GM19035 (cell line): ENCODE results near the gene FKTN.

Experiments
- ATAC-seq: cut with Tn5 transposase; IDR thresholded peaks from one replicate; pipeline ENCODE4 v1.9.1; 2021; ENCODE audit not compliant: unreplicated experiment

The FKTN gene

DNA sequence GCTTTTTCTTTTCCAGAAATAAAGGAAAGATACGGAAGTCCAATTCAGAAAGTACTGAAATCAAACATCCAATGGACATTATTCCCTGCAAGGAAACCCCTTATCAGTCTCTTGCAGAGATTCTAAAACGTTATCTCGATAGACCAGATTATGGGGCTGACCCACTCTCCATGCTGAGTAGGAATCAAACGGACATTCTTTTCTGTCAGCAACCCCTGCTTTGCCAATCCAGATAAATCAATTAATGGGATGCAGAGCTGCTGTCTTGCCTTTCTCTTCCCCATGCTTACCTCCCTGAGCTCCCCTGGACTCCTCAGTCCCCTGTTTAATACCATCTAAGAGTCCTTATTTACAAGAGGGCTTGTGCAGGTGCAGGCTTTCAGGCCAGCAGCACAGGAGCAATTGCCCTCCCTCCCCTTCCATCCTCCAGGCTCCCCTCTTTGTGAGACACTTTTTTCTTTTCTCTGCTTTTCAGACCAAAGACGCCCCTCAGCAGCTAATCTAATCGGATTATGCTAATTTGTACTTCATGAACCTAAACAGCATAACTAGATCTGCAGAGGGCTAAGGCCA, 118.5 kb downstream of the FKTN start:
- no peak for ATAC-seq

DNA sequence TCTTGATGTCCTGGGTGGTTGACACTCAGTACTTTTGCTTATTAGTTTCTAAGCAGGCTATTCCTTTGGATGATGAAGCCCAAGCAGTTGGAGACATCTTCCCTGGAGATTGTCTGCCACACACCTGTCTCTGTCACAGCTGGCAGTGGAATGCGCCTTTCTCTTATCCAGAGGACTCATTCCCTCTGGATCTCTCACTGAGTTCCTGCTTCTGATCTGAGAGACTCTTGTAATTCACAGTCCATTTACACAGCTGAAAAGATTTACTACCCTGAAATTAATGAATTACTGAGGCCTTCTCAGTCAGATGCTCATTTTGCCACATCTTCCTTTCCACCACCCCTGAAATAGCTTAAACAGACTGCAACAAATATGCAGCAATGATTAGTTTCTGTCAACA, 120.2 kb downstream of the FKTN start:
- ATAC-seq = no peak

DNA sequence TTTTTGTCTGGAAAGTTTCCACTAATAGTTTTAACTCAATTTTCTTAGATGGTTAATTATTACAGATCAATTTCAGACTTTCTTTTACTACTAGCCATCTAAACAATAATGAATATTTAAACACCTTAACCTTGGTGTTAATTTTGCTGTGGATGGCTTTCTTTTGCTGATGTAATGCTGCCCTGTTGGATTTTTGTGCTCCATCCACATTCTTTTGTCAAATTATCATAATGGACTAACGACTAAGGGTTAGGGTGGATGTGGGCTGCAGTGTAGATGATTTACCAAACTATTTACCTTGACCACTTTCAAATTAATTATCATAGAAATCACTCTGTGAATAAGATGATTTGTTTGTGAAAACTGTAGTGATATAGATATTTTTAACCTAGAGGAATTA, 120.8 kb downstream of the FKTN start:
- ATAC-seq = no peak

DNA sequence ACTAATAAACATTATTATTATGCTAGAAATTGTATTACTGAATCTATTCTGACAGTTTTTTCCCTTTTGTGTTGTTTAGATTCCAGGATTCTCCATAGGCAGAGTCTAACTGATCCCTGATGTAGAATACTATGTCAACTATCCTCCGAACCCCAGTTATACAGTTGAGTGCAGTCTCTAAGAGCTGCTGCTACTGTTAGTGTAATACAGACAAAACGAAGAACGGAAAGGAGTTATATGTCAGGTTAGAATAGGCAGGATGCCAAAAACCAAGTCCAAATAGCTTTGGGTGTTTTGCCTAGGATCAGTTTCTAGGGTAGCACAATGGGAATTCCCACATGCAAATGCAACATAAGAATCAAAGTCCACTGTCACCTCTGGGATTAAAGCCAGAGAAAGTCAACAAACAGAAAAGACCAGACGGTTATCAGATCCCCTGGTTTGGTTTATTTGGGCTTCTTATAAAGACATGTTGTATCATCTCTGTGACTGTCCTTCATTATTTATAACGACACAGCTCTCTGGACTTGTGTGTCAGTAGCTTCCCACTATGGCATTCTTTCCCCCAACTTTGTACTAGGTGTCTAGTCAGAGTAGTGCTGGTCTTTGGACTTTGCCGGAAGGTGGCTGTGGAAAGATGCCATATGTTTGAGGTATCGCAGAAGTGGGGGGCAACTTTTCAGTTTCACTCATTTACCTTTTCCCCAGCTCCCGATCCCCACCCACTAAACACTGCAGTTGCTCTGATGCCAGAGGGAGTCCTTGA, 121.5 kb downstream of the FKTN start:
- ATAC-seq = no peak

DNA sequence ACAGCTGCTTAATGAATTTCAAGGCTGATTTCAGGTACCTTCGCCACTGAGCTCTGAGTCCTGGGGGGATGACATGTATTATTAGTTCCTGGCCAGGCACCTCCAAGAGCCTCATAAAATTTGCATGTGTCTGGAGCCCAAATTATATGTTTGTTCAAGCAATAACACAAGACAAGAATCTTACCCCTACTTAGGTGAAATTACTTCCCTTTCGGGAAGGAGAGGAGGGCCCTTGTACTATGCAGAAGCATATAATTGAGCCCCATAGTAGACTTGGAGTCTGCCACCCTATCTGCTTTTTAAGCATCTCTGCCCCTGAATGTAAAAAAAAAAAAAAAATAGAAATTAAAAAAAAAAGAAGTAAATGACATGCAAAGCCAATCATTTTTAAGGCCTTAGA, 123.4 kb downstream of the FKTN start:
- ATAC-seq = no peak

DNA sequence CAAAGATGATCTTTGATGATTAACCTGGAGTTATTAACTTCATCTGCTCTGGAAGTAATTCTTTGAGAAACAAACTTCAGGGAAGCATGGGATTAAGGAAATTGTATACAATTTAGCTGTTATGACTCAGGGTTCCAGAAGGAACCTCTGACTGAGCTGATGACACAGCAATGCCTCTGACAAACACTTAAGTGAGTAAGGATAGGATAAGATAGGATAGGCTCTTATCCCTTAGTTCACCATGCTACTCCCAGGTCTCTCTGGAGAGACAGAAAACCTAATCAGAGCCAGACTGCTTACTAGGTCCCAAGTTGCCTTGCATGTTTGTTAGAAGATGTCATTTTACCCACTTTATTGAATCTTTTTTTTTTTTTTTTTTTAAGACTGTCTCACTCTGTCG, 123.8 kb downstream of the FKTN start:
- no peak for ATAC-seq

DNA sequence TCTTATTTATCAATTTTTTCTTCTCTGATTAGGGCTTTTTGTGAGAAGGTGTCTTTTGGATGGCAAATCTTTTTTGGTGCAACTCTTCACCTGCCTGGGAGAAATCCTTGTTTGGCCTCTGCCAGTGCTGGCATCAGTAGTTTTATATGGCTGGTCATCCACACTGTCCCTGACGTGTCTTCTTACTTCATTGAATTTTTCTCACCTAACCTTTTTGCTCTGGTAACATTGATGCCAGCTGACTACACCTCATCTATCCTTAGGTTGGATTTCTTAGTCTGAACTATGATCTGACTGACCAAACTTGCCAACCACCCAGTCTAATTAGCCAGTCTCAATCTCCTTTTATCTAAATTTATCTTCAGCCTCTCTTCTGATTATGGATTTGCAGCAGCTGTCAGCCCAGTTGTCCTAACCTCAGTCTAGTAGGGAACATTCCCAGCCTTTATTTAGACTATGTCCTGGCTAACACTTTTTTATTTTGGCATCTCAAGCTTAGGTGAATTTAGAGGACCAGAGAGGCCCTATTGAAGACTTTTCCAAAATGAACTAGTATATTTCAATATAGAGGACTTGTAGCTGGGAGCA, 125.9 kb downstream of the FKTN start:
- ATAC-seq = no peak

DNA sequence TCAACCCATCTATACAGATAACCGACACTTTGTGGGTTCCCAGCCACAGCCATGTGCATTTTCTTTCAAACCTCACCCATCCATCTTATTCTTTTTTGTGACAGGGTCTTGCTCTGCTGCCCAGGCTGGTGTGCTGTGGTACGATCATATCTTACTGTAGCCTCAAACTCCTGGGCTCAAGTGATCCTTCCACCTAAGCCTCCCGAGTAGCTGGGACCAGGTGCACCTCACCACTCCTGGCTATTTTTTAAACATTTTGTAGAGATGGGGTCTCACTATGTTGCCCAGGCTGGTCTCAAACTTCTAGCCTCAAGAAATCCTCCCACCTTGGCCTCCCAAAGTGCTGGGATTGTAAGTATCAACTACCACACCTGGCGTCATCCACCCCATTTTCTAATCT, 129.0 kb downstream of the FKTN start:
- no peak for ATAC-seq
